GM11168 (cell line): ENCODE results near the gene MAP1LC3B.

Experiments
- in situ Hi-C: fragments of 300-500 bp; cut with MboI; formaldehyde crosslinking; loops from one replicate; pipeline ENCODE4 v1.12.0; 2022; ENCODE audit warnings: low sequenced_read_pairs; ENCODE audit not compliant: unreplicated experiment

Gene MAP1LC3B

GRCh38 chr16:87447323-87447722 is 55.2 kb downstream of the MAP1LC3B start:
- in situ Hi-C loops = no loop called here

GRCh38 chr16:87448866-87449265 is 56.7 kb downstream of the MAP1LC3B start:
- in situ Hi-C loops = no loop called here

DNA sequence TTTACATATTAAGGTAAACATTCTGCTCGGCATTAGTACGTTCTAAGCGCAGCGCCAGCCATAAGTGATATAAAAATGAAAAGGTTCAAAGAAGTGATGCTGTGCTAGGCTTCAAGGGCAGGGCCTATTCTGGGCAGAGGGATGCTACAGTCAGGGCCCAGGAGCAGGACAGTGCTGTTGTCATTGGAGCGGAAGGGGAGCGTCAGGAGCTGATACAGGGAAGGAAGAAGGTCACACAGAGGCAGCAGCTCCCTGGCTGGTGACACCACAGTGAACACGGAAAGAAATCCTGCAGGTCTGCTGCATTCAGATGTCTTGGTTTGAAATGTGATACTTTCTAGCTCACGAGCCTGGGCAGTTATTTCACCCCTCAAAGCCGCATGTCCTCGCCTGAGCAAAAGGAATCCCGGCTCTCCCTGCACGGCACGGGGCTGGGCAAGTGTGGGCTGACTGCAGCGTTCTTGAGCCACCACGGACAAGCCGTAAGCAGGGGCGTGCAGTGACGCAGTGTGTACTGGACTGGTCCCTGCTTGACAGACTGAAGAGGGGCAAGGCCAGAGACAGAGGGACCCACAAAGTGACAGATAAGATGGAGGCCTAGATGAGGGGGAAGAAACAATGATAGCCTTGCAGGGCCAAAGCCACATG is 59.6 kb downstream of the MAP1LC3B start:
- in situ Hi-C loops = no loop called here

DNA sequence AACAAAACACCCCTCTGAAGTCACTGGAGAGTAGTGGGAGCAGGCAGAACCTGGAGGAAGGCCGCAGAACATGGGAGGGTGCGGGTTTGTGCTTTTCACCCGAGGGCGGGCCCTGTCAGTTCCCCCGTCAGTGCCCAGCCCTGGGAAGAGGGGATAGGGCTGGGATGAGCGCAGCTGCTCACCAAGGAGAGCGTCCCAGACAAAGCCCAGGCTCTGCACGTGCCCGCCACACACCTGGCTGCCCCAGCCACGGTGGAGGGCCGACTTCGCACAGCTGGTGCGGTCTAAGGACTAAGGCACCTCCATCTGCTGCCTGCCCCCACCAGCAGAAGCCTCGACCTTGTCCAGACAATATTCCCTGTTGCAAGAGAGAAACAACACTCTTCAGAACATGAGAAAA is 61.2 kb downstream of the MAP1LC3B start:
- in situ Hi-C loops = no loop called here
